Brain microvascular endothelial cell (primary cell): ENCODE data around the gene MYO3B.
A peak's percentile ranks its signal among the peaks of the same experiment; 100 is the strongest.

ENCODE experiments used
- DNase-seq: peaks from one replicate; pipeline ENCODE4 v3.0.0-alpha.2; 2020
- H3K27ac ChIP-seq: fragments of 250-450 bp; sonication (Bioruptor Pico); 2 replicates; pipeline ENCODE4 v1.5.1; 2020; ENCODE audit warnings: mild to moderate bottlenecking, moderate library complexity
- H3K27me3 ChIP-seq: fragments of 250-450 bp; sonication (Bioruptor Pico); replicated peaks from 2 replicates; pipeline ENCODE4 v1.5.1; 2020; ENCODE audit warnings: mild to moderate bottlenecking
- H3K36me3 ChIP-seq: fragments of 250-450 bp; sonication (Bioruptor Pico); replicated peaks from 2 replicates; pipeline ENCODE4 v1.5.1; 2020; ENCODE audit warnings: mild to moderate bottlenecking
- H3K4me3 ChIP-seq: 2 replicates; pipeline ENCODE4 v1.5.1; 2011; ENCODE audit warnings: low read depth, mild to moderate bottlenecking, control low read depth, low read length, moderate library complexity
- in situ Hi-C: cut with HindIII; loops from 2 replicates; pipeline ENCODE4 v1.10.0; 2017; ENCODE audit warnings: low sequenced_read_pairs, low pct_ligation_motif_present
- TF ChIP-seq, protein P1 (sequence below): IDR thresholded peaks from 2 replicates; pipeline ENCODE4 v1.5.1; 2011; ENCODE audit warnings: low read depth, mild to moderate bottlenecking, moderate library complexity, low read length, control low read depth, inconsistent platforms; ENCODE audit errors: missing control alignments

The MYO3B gene

DNA sequence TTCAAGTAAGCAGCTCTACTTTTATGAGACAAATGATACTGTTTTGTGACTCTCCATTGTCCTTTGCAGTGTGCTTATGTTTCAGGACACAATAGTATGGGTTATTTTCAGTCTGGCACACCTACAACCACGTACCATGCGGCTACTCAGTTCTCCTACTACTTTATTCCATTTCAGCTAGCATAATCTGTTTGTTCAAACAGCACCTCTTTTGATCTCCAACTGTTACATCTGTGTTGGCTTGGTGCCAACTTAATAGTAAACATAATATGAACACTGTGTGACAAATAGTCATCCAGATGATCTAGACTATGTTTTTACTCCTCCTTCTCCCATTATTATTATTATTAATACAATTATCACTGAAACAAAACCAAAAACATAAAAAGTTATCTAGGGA, 40.5 kb downstream of the MYO3B start:
- Histone ChIP-seq H3K4me3 (no peak overlapping the region), H3K27ac (no peak overlapping the region), H3K27me3 (no peaks in the 10 kb centered on the region), H3K36me3 (no peaks in the 10 kb centered on the region)
- TF ChIP-seq, protein P1, sequence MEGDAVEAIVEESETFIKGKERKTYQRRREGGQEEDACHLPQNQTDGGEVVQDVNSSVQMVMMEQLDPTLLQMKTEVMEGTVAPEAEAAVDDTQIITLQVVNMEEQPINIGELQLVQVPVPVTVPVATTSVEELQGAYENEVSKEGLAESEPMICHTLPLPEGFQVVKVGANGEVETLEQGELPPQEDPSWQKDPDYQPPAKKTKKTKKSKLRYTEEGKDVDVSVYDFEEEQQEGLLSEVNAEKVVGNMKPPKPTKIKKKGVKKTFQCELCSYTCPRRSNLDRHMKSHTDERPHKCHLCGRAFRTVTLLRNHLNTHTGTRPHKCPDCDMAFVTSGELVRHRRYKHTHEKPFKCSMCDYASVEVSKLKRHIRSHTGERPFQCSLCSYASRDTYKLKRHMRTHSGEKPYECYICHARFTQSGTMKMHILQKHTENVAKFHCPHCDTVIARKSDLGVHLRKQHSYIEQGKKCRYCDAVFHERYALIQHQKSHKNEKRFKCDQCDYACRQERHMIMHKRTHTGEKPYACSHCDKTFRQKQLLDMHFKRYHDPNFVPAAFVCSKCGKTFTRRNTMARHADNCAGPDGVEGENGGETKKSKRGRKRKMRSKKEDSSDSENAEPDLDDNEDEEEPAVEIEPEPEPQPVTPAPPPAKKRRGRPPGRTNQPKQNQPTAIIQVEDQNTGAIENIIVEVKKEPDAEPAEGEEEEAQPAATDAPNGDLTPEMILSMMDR, result no peak
- in situ Hi-C loops, result no loop called here
- DNase-seq, result no peak

GRCh38 chr2:170218931-170219330, 41.0 kb downstream of the MYO3B start:
- TF ChIP-seq, protein P1, result no peak
- DNase-seq, result no peak
- in situ Hi-C loops, result no loop called here
- Histone ChIP-seq H3K4me3 (no peak overlapping the region), H3K27me3 (no peaks in the 10 kb centered on the region), H3K36me3 (no peaks in the 10 kb centered on the region), H3K27ac (no peak overlapping the region)

DNA sequence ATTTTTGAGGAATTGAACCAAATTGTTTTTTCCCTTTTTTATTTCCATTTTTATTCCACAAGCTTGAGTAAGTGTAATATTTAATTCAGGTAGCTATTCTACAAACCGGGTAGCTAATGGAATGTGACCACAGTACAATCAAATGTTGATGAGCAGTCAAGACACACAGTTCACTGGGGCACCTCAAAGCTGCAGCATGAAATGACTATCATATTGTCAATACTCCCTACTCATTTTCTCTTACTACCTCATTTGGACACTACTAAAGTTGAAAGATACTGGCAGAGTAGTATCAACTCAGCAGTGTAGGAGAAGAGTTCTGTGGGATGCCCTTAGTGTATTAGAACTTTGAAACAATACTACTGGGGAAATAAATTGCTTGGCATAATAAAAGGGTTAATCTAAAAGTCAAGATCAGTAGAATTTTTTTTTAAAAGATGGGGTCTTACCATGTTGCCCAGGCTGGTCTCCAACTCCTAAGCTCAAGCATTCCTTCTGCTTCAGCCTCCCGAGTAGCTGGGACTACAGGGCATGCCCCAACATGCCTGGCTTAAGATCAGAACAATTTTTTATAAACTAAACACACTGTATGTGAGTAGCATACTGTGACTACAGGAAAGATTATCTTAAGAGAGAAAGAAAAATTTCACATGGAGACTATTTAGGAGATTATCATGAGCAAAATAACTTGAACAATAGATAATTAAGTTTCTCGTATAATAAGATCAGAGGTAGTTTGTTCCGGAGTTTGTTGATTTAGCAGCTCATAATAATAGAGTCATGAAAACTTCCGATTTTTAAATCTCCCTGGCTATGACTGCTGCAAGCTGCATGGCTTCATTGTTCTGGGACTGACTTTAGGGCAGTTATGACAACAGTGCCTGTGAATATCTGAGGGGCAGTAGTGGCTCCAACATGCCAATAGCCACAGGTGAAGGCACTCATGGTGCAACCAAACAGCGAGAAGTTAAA, 43.7 kb downstream of the MYO3B start:
- H3K27ac ChIP-seq, result peak overlapping the region; percentile 27
- H3K4me3 ChIP-seq, result no peak overlapping the region
- TF ChIP-seq, protein P1, result no peak
- in situ Hi-C loops, result no loop called here
- H3K36me3 ChIP-seq, result no peaks in the 10 kb centered on the region
- H3K27me3 ChIP-seq, result no peaks in the 10 kb centered on the region
- peak; percentile 34 for DNase-seq

GRCh38 chr2:170222298-170222697, 44.4 kb downstream of the MYO3B start:
- DNase-seq, result peak; percentile 28
- Histone ChIP-seq H3K27me3 (no peaks in the 10 kb centered on the region), H3K27ac (peak overlapping the region; percentile 27), H3K36me3 (no peaks in the 10 kb centered on the region), H3K4me3 (no peak overlapping the region)
- in situ Hi-C loops, result no loop called here
- TF ChIP-seq, protein P1, result no peak

DNA sequence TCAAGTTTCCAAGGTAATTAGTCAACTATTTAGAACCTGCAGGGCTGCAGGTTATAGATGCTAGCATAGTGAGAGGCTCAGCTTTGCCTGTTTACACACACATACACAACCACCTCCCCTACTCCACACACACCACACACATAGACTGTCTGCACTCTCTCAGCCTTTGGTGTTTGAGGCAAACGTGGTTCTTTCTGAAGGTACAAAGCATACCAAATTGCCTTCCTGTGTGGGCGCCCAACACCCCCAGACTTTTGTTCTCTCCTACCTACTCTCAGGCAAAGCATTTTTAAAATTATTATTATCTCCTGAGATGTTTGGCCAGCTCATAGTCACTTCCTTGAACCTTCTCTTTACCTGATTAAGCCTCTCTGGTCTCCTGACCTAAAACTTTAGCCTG, 44.9 kb downstream of the MYO3B start:
- no peak overlapping the region for H3K27ac ChIP-seq
- TF ChIP-seq, protein P1, result no peak
- no peak overlapping the region for H3K4me3 ChIP-seq

More for the DNA sequence above, 44.9 kb downstream of the MYO3B start:
- in situ Hi-C loops, result no loop called here
- no peak for DNase-seq
- Histone ChIP-seq H3K36me3 (no peaks in the 10 kb centered on the region), H3K27me3 (no peaks in the 10 kb centered on the region)
